SKM-1 (cell line): ENCODE results near the gene TRERF1.
A peak's percentile ranks its signal among the peaks of the same experiment; 100 is the strongest.

Experiments used
- DNase-seq: peaks from one replicate; lab custom pipeline; 2025; ENCODE audit not compliant: unreplicated experiment; lab: John Stamatoyannopoulos, UW

TRERF1 gene

DNA sequence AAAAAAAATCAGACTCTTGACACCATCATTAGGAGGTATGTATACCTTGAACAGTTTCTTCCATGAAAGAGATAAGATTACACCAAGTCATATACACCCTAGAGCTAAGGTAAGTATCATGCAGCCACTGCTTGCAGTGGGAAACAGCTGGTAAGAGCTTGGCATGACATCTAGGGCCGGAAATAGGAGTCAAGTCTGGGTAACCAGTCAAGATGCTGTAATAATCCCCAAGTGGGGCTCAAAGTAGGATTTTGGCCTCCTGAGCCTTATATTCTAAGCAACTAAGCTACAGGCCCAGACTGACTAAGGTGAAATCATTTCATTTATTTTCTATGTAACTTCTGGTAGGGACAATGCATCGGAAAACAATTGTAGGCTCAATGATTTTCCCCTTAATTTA lies 23.9 kb downstream of the TRERF1 start:
- DNase-seq, result no peak

DNA sequence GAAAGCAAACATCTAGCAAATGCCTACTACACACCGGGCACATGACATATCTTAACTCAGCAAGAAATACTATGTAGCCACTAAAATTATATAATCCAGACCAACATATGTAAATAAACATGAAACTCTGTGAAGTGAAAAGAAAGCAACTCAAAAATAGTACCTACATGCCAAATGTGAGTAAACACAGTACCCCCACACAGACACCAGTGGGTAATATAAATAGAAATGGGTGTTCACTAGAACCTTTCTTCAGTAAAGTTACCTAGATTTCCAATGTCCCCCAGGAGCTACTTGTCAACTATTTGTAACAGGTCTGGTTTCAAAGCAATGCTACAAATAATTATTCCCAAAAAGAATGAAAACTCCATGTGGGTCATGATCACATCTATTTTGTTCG lies 25.5 kb downstream of the TRERF1 start:
- DNase-seq, result no peak

DNA sequence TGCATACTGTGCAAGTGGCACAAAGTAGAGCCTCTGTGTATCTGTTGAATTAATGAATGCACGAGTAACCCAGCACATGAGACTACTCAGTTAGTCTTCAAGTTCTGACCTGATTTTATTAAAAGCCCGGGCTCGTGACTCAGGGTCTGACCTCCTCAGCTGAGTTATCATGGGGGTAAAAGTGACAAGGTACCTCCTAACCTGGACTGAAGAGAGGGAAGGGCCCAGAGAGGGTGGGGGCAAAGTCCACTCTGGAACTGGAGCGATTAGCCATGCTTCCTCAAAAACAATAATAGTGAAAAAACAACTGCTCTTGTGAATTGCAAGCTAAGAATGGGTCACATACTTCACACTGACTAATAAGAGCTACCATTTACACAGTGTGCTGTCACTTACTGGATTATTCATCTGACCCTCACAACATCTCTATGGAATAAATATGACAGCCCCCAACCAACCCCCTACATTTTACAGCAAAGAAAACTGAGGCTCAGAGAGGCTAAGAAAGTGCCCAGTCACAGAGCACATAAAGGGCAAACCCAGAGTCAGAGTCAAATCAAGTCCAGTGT lies 26.7 kb downstream of the TRERF1 start:
- DNase-seq, result no peak

DNA sequence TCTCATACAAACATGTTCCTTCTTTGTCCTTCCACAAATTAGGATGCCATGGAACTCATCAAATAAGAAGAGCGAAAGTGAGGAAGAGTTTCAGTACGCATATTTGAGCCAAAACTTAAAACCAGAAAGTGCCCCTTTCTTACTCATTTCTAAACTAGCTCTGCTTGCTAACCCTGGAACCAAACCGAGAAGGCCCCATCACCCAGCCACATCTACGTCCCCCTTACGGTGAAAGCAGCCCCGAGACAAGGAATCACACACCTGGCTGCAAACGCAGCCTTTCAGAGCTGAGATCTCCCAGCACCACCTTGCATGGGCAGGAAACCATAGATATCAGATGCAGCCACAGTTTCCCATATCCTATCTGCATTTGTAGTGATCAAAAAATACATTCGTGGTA lies 28.5 kb downstream of the TRERF1 start:
- no peak for DNase-seq

DNA sequence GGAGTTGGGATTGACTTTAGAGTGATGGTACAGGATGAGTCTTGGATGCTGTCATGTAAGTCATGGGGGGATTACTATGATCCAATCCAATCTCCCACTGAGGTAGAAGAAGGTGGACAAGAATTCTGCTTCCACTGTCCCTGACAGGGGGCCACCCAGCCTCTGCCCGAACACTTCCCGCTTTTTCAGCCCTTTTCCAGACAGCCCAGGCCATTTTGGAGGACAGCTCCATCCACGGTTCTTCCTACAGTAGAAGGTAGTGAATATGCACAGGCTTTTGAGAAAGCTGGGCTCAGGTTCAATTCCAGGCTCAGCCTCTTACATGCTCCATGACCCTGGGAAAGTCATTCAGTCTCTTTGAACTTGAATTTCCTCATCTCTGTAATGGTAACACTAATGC lies 31.0 kb downstream of the TRERF1 start:
- DNase-seq, result no peak

GRCh38 chr6:42419490-42420280 lies 32.0 kb downstream of the TRERF1 start:
- DNase-seq, result no peak

DNA sequence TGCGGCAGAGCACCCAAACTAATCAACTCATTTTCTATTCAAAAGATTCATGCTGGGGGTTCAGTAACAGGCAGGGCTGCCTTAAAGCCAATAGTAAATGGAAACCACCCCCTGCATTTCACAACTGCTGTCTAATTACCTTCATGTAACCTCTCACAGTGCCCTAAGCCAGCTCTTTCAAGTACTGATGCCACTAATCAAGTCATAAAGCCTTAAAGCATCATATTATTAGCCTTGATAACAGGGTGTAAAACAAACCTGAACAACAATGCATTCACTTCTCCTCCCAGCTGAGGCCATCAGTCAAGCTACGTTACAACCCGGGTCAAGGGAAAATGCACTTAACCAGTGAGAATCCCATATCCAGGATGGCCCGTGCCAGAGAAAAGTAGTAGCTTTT lies 33.0 kb downstream of the TRERF1 start:
- no peak for DNase-seq

GRCh38 chr6:42417641-42418112 lies 34.0 kb downstream of the TRERF1 start:
- no peak for DNase-seq

- DNase-seq, result no peak
Measured at GRCh38 chr6:42411406-42411805, 40.3 kb downstream of the TRERF1 start.

GRCh38 chr6:42410861-42411260 lies 40.9 kb downstream of the TRERF1 start:
- DNase-seq, result no peak

DNA sequence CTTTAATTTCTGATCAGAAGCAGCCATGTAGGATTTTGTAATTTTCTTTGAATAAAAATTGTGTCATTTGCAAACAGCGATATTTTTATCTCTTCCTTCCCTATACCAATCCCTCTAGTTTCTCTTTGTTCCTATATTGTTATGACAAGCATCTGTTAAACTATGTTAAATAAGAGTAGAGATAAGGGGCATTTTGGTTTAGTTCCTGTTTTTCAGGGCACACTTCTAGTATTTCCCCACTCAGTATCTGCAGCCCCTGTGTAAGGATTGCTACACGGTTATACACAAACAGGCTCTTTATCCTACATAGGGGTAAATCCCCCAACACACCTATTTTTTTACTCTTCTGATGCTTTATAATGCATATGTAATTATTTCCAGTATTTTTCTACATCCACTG lies 42.1 kb downstream of the TRERF1 start:
- peak; percentile 71 for DNase-seq

DNA sequence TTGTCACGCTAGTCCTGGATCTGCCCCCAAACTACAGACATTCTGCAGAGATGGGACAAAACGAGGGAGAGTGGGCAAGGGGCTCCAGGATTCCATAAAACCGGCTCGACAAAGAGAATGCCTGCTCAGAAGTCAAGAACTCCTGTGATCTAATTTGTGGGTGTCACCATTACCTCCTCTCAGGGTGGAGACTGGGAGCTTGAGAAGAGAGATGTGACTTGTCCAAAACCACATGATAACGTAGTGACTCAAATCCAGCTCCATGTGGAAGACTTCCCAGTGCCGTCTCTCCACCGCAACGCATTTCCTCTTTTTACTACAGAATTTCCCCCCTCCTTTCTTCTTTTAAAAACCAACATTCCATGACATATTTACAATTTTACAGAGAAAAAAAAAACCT lies 44.3 kb downstream of the TRERF1 start:
- no peak for DNase-seq

DNA sequence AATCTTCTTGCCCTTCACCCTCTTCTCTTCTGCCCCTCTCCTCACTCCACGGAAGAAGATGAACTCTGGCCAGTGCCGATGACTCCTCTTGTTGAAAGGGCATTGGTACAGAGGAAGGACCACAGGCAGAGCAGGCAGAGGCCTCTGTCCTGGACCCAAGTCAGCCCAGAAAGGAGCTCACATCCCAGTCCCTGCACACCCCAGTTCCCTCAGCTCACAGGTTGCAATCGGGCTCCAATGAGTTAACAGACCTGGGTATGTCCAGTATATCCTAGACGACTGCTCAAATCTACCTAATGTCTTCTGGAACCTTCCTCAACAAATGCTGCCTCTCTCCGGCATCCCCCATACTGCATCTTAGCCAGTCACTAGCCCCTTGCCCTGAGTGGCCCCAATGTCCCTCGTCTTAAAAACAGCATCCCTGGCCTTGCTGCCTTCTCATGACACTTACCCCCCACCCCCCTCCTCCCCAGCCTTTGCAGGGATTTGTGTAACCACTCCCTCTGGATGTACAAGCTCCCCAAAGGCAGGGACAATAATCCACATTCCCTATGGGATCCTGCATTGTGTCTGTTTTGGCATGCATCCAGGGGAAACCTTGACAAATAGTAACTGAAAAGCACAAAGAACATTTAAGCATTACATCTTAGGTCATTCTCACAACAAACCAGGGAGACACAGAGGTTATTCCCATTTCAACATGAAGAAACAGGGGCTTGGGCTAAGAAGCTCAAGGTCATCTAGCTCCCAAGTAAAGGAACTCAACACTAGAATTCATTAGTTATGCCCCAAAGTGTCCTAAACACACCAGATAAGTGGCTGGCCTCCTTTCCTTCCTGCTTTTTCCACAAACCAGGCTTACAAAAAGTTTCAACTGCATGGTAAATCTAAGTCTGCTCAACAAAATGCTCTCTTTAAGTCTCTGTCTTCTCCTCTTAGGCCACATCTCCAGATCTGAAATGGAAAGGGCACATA lies 45.1 kb downstream of the TRERF1 start:
- DNase-seq, result no peak

GRCh38 chr6:42405021-42405420 lies 46.7 kb downstream of the TRERF1 start:
- DNase-seq, result no peak

DNA sequence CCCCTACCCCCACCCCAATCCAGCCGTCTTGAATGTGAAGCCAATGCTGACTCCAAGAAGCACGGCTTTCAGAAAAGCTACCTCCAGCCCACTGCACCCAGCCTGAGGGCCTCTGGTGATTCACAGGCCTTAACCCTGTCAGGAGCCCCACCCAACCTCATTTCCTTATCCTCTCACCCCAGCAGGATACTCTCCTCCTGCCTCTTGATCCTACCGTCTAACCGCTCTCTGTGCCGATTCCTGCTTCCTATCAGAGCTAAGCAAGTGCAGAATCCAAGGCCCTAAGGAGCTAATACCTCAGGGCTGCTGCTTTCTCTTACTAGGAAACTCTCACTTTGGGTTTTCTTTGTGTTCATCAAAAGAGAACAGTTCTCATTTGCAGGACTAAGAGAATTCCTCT lies 47.2 kb downstream of the TRERF1 start:
- no peak for DNase-seq

GRCh38 chr6:42403831-42404230 lies 47.9 kb downstream of the TRERF1 start:
- DNase-seq, result no peak

DNA sequence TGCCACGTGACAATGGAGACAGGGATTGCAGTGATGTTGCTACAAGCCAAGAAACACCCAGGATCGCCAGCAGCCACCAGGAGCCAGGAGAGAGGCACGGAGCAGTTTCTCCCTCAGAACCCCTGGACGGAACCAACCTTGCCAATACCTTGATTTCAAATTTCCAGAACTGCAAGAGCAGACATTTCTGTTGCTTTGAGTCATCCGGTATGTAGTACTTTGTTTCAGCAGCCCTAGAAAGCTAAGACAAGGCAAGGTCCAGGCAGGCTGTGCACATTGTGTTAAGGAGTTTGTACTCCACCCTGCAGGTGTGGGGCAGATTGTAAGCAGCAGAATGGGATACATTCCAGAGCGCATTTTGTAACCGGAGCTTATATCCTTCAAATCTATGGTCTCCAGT lies 48.3 kb downstream of the TRERF1 start:
- no peak for DNase-seq

- DNase-seq, result no peak
Measured at GRCh38 chr6:42402184-42402583, 49.5 kb downstream of the TRERF1 start.

DNA sequence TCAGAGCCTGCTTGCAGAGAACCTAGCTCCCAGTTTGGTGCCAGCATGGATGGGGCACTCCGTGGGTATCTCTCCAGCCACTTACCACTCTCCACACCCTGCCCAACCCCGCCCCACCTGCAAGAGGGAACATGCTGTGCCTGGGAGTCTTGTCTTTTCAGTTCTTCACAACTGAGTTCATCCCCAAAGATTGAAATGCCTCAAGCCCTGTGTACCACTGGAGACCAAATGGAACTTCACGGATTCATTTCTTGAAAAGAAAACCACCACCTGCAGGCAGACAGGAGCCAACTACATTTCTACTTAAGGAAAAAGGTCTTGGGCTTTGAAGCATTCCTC lies 50.1 kb downstream of the TRERF1 start:
- DNase-seq, result no peak

DNA sequence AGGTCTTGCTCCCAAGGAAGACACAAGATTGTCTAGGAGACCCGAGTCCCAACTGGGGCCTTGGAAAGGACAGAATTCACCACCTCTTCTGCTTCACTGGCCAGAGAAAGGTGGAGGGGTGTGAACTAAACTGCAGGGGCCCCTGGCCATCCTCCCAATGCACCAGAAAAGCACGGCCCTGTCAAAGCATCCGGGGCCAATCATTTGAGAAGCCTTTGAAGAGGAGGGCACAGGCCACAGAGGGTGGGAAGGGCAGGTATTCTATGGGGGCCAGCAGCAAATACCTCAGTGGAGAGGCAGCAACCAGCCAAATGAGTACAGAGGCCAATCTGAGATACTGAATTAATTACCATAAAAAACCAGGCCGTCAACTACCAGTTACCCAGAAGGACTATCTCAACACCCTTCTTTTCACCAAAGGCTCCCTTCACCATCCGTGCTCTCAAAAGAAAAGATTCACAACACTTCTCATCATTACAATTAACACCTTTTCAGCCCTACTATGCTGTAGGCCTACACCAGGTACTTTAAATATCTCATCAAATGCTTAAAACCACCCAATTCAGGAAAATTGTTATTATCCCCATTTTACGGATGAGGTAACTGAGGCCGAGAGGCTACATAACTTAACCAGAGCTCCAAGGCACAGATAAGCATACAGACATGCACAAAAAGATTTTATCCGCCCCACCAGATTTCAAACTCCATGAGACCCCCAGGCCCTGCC lies 50.7 kb downstream of the TRERF1 start:
- no peak for DNase-seq
